CD4-positive, alpha-beta T cell treated with Interleukin-6 for 4 hours (primary cell): ENCODE data around the gene KRT71.
"Not testable (repeated sequence)": the region's sequence is repeated elsewhere in the genome, so short reads cannot be mapped to it uniquely, and the experiment has no call there.

Experiments
- DNase-seq: peaks from one replicate; pipeline ENCODE4 v3.0.0-alpha.2; 2020; ENCODE audit warnings: mixed read lengths

Gene KRT71

DNA sequence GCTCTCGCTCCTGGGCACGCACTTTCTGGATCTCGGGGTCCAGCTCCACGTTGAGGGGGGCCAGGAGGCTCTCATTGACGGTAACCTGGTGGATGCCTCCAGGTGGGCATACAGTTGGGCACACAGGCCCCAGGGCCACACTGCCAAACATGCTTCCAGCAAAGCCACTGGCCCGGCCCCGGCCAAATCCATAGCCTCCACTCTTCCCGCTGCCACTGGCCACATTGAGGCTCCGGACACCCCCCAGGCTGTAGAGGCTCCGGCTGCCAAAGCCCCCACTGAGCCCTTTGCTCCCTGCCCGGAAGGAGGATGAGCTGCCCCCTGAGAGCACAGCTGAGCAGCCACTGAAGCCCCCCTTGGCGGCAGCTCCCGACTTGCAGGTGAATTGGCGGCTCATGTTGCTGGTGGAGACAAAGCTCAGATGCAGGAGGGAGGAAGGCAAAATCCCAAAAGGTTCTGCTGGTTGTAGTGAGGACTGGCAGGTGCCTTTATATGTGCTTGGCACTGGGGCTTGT is at the start of gene KRT71:
TSS of gene KRT71 (minus strand) at position 465 of the 515 bp plus-strand sequence. CDS start at position 397, 68 bp downstream.
- no peak for DNase-seq

DNA sequence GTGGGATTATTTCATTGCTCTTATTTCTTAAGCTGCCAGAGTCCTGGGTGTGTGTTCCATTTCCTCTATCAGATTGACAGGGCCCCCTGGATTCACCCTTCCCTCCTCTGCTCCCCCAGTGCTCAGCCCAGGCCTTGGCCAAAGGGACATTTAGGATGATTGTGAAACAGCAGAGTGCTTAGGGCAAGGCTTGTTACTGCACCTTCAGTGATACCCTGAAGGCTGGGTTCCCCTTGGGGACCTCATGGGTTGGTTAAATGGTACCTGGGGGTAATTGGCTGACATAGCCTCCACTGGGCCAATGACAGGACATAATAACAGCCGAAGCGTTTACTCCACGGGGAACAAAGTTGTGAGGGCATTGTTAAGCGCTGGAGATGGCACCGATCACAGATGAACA is 49.6 kb upstream of the KRT71 start:
- DNase-seq, result no peak

DNA sequence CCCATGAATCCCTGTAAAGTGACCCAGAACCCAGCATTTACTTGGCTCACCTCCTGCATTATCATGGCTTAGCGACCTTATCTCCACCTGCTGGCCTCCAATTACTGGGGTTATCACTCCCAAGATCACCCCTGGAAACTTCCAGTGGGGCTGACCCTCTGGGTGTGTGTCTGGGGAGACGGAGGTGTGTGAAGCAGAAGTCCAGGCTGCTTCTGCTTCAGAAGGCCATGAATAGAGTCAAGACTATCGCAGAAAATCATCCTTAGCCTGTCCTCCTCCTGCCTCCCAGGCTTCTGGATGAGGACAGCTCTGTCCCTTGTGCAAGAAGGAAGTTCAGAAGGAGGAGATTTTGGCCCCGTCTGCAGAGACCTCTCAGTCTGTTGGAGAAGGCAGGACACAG is 48.7 kb upstream of the KRT71 start:
- DNase-seq, result no peak

DNA sequence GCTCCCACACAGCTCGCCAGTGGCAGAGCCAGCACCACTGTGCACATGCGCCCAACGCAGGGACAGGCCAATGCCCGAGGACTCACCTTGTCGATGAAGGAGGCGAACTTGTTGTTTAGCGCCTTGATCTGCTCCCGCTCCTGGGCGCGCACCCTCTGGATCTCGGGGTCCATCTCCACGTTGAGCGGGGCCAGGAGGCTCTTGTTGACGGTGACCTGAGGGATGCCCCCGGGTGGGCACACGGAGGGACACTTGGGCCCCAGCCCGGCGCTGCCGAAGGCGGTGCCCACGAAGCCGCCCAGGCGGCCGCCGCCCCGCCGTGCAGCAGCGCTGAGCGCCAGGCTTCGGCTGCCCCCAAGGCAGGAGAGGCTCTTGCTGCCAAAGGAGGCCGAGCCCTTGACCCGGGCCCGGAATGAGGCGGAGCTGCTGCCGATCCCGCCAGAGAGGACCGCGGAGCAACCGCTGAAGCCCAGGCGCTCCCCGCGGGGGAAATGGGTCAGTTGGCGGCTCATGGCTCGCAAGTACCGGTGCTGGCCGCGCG is 48.1 kb upstream of the KRT71 start, which contains the start of gene KRT72:
TSS of gene KRT72 (minus strand) at position 523 of the 541 bp plus-strand sequence. CDS start at position 512, 11 bp downstream.
- DNase-seq, result no peak

DNA sequence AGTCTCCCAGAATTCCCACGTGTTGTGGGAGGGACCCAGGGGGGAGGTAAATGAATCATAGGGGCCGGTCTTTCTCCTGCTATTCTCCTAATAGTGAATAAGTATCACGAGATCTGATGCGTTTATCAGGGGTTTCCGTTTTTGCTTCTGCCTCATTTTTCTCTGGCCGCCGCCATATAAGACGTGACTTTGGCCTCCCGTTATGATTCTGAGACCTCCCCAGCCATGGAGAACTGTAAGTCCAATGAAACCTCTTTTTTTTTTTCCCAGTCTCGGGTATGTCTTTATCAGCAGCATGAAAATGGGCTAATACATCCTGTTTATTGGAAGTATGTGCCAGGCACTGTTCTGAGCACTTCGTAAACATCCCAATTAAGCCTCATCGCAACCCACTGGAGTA is 47.5 kb upstream of the KRT71 start:
- no peak for DNase-seq

DNA sequence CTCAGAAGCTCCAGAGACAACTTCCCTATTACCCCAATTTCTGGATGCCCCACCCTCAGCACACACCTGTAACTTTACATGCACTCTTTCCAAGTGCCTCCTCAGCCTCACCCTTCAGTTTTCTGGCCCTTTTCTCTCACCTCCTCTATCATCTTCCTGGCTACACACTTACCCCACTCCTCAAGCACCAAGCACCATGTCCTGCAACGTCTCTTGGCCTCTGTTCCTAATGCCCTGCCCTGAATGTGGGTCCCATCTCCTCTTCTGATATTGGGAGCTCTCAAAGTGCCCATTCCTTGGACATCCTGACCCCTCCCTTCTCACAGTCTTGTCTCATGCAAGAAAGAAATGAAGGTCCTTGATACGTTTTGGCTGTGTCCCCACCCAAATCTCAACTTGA is 47.1 kb upstream of the KRT71 start:
- DNase-seq, result no peak

DNA sequence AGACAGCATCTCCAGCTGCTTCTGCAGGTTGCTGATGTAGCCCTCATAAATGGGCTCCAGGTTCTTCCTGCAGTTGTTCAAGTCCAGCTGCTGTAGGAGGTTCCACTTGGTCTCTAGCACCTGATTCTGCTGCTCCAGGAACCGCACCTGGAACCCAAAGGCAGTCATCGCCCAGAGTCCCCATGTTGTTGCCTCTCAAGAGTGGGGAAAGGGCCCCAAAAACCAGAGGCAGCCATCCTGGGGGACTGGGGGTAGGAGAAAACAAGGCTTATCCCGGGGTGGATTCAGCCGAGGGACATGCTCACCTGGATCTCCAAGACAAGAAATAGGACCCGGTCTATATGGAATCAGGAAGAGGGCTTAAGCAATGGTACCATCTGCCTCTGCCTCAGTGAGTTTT is 46.0 kb upstream of the KRT71 start:
- no peak for DNase-seq

DNA sequence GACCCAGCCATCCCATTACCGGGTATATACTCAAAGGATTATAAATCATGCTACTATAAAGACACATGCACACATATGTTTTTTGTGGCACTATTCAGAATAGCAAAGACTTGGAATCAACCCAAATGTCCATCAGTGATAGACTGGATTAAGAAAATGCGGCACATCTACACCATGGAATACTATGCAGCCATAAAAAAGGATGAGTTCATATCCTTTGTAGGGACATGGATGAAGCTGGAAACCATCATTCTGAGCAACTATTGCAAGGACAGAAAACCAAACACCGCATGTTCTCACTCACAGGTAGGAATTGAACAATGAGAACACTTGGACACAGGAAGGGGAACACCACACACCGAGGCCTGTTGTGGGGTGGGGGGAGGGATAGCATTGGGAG is 41.3 kb upstream of the KRT71 start:
- not testable (repeated sequence) for DNase-seq

DNA sequence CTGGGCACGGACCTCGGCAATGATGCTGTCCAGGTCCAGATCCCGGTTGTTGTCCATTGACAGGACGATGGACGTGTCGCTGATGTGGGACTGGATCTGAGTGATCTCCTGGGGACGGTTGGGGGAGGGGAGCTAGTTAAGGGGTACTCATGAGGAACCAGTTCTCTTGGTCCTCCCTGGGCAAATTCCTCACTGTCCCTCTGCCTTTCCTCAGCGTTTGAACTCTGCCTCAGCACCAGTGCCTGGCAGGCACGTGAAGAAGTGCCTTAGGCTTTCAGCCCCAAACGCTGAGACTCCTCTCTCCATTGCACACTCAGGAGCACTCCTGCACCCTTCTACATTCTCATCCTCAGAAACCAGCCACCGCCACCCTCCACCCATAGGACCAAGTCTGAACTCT is 38.6 kb upstream of the KRT71 start:
- no peak for DNase-seq

DNA sequence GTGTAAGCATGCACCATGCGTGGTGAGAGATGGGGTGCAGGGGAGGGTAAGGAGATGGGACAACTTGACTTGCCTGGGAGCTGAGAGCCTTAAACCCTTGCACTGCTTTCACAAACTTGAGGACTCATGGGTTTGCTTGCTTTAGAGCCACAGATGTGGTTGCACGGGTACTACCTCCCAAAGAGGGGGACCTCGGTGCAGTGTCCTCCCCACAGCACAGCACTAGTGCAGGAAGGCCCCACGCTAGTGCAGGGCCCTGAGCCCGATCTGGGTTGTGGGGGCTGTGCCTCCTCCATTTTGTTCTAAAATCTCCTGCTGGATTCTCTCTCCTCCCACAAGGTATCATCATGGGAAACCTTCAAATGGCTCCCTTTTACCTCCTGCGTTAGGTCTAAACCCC is 37.1 kb upstream of the KRT71 start:
- DNase-seq, result no peak

DNA sequence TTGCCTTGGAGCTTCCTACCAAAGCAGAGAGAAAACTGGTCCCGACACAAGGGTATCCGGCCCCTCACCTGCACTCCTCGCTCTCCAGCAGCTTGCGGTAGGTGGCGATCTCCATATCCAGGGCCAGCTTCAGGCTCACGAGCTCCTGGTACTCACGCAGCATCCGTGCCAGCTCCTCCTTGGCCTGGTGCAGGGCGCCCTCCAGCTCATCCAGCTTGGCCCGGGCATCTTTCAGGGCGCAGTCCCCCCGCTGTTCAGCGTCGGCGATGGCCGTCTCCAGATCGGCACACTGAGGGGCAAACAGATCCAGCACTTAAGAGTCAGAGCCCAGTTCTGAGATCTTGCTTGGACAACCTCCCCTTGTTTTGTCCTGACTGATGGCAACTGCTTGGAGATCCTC is 34.6 kb upstream of the KRT71 start:
- no peak for DNase-seq

DNA sequence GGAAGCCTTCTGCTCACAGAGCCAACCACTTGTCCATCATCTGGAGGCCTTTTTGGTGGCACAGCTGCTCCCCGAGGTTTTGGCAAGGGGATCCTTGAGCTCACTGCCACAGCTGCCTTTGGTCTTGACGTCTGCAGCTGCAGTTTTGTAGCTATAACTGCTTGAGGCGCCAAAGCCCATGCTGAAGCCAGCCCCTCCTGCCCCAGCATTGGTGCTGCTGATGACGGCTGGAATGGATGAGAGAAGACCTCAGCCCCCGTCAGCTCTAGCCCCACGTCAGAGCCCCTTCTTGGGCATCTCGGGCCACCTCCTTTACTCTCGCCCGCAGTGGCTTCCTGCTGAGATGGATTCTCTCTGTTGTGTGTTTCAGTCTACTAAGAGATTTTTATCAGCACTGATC is 33.0 kb upstream of the KRT71 start:
- peak; percentile 67 for DNase-seq

DNA sequence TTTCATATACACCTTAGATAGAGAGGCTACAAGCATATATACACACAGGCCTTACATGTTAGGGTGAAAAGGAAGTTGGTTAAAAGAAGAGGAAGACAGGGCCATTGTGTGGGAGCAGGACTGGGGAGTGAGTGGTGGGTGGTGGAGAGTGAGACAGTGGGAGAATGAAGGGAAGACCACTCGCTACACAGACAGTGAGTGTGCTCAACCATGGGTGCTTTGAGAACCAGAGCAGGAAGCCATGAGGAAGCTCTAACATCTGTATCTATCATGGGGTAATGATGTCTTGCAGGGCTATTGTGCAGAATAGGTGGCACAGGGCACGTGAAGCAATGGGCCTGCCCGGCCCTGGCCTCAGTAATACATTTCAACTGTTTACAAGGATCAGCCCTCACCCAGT is 32.1 kb upstream of the KRT71 start:
- DNase-seq, result no peak

DNA sequence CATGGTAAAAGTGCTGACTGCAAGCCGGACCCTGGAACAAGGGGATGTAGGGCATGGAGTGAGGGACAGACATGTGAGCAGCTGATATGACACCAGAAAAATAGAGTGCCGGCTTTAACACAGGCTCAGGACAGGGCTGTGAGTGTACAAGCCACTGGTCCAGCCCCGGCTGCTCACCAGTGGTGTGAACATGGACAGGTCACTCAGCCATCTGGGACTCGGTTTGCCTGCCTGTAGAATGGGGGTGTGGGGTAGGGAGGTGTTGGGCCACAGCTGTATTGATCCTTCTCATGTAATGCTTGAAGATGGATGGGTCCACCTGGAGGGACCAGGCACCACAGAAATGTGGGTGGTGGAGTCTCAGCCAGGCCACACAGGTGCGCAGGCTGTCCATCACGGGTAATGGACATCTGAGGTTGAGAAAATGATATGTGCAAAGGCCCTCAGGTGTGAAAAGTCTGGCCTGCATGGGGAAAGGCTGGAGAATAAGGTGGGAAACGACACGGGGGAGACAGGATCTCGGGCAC is 31.3 kb upstream of the KRT71 start:
- no peak for DNase-seq

DNA sequence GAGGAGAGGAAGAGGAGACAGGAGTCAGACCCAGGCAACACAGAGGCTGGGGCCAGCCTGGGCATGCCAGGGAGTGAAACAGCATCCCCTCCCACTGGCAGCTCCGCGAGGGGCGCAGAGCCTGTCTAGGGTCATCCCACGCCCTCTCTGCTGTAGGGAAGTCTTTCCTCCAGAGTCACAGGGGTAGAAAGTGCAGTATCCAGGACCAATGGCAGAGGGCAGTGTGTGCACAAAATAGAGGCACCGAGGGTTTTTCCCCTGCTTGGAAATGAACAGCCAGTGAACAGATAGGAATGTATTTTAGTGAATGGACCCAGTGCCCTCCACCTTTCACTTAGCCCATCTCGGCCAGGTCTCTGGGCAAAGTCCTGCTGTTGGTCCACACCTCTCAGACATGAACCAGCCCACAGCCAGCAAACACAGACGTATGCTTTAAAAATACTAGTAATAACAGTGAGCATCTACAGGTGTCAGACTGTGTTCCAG is 30.1 kb upstream of the KRT71 start:
- peak; percentile 72 for DNase-seq

DNA sequence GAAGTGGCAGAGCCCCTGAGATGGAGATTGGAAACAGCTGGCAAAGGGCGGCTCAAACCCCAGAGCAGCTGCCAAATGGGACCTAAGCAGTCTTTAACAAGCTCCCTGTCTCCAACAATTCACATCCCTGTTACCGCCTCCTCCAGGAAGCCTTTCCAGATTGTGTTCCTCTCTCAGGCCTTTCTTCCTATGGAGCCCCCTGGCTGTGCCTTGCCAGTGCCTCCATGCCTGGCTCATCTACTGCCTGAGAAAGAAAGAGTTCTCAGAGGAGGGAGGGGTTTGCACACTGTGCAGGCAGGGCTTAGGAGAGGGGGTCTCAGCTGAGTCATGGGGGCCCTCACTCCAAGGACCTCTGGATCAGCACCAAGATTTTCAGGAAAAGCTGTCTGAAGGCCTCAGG is 29.5 kb upstream of the KRT71 start:
- no peak for DNase-seq

DNA sequence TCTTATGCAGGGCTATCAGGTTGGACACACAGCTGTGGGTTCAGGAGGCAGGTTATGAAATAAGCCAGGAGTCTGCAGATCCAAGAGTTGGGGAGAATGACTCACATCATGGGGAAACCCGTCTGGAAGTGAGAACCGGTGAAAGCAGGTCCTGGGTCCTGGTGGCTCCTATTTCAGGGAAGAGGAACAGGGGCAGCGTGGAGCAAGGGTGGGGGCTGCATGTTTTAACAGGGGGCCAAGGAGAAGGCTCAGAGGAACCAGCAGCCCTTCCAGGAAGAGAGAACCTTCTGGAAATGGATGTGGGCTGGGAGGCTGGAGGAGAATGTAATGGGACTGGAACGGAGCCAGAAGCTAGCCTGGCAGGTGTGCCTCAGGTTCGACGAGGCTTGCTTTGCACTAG is 28.5 kb upstream of the KRT71 start:
- DNase-seq, result no peak

DNA sequence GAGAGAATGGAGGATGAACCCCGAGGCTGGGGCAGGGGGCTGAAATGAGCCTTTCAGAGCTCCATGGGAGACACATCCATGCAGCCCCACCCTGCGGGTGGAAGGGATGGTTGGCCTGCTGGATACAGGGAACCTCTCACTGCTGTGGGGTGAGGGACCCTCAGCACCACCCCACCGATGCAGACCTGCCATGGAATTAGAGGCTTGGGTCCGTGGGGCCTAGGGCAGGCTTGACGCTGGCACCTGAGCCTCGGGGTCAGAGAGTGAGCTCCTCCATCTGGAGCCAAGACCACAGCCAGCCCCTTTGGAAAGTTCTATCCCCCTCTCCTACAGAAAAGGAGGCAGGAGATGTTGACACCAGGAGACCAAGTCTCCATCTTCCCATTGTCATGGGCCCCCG is 28.1 kb upstream of the KRT71 start:
- no peak for DNase-seq

DNA sequence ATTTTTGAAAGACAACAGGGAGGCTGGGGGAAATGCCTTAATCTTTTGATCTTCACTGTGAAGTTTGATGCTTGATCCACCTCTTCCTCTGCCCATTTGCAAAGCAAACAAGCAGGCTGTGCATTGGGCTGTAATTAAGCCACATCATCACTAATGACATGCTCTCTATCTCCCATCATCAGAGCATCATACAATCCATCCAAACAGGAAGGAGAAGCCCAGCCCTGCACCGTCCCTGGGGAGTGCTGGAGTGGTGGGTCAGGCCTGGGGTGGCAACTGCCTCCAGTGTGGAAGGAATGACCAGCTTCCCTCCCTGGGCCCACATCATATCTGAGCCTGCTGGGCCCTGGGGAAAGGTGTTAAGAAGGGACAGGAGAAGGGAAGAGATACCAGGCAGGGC is 27.6 kb upstream of the KRT71 start:
- no peak for DNase-seq

DNA sequence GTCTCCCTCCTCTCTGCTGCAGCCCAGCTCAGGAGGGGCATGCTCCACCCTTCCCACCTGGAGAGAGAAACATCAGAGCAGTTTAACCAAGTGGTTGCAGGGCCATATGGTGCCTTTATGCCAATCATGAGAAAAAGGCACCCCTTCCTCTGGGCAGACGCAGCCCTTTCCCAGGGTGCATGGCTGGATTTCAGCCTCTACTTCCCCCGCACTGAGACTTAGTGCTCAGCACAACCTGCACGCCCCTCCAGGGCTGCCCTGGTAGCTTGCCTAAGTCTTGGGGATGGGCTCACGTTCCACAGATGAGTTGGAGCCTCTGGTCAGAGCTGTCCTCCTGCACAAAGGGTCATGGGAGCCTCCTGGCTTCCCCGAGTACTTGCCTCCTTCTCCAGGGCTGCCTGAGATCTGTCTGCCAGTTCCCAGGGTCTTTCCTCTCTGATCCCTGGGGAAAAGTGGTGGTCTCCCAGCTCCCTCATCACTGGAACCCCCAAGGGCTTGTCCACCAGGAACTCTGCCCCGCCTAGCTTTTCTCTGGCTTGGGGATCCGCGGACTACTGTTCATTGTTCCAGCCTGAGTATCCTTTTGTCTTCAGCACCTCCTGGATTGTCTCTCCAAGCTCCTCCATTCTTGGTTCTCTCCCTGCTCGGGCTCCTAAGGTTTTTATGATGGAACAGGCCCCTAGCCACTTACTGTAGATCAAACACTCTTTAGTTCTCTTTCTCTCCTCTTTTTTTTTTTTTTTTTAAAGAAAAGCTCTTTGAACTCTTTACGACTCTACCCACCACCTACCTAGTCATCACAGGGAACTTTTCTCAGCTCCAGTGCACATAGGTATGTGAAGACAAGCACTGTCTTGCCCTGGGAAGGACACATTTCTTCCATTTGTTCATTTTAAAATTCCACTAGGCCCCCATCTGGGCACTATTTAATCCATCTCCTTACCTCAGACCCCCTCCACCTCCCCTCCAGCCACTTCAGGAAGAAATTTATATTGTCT is 26.8 kb upstream of the KRT71 start:
- DNase-seq, result no peak

DNA sequence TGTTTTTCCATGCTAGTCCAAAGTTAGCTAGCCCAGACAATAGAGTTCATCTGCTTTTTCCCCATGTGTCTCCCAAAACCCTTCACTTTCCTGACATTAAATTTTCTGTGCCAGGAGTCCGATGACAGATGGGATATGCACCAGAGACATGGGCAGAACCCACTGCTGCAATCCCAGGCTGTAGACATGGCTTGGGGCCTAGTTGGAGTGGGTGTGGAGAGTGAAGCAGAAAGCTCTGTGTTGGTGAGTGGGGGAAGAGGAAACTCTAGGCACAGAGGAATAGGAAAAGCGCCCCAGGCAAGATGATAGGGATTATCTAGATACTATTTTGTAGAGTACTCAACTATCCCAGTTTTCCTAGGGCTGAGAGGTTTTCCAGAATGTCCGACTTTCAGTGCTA is 25.5 kb upstream of the KRT71 start:
- no peak for DNase-seq

DNA sequence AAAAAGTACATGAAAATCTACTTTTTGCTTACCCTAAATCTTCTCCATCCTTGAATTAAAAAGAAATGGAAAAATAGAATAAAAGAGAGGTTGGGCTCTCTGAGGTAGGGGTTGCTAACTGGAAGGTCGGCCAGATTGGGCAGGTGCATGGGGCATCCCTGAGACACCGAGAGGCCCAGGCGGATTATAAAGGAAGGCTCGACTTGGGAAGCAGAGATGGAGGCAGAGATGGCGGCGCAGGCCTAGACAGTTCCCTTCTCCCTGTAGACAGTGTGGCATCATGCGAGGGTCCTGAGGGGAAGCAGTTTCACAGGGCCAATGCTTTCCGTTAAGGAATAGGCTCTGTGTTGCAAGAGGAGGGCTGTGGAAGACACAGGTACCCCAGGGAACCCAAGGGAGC is 24.4 kb upstream of the KRT71 start:
- no peak for DNase-seq

DNA sequence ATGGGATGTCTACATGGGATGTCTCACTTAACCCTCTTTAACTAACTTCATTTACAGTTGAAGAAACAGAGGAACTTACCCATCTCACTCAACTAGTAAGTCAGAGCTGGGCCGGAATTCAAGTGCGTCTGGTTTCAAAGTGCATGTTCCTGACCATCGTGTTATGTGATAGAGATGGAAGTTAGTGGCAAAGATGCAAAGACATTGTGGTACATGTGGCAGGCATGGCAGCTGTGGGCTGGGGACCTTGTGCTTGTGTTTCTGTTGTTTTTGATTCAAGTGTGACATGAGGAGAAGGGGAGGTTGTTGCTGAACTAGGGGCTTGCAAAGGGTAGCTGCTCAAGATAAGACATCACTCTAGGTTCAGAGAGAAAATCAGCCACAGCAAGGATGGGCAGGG is 23.0 kb upstream of the KRT71 start:
- DNase-seq, result no peak

DNA sequence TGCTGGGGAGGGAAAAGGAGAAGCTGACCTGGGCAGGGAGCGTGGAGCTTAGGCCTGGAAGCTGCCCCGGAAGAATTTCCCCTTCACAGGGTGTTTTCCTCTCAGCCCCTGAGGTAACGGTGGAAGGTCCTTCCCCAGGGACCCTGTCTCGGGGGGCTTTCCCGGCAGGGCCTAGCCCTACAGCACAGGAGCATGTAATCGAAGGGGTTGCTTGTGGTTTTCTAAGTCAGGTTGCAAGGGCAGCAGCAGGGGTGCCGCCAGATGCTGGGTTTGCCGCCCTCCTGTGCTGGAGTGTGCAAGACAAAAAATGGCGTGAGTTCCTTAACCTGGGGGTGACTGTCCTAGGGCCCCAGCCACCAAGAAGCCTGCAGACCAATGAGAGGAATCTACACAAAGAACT is 22.3 kb upstream of the KRT71 start:
- DNase-seq, result no peak
